GM19193 (cell line): Measurements from ENCODE around the gene CDH13.

Source experiments
- POLR2A ChIP-seq: IDR thresholded peaks from 4 replicates; pipeline ENCODE4 v1.6.1; 2011; ENCODE audit not compliant: insufficient read depth, insufficient read length; ENCODE audit errors: extremely low read depth

CDH13 gene

GRCh38 chr16:83470416-83470815 lies 843.6 kb downstream of the CDH13 start:
- no peak for TF ChIP-seq POLR2A

DNA sequence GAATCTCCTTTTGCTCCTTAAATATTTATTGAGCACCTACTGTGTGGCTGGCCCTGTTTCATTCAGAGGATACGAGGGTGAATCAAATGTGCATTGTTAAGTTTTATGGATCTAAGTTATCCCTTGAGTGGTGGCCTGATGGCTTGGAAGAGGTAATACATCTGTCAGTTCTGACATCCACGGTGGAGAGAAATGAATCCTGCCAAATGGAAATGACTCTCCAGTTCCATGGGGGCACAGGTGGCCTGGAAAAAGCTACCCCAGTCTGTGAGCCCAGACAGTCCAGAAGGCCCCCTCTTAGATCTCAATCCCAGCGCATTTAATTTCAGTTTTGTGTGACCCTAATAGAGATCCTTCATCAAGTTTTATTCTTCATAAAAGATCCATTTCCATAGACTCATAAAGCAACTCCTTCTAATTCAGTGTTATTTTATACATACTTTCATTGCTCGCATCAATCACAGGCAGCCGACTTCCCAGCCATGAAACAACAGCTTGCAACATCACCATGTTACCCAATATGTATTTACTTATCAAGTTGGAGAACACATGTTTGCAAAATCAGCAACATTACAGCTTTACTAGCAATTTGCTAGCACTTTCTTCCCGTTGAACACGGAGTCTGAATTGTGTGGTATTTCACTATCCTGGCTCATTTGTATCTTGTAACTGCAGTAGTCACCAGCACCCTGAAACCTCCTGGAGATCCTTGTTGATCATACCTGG lies 846.2 kb downstream of the CDH13 start:
- TF ChIP-seq POLR2A, result no peak

DNA sequence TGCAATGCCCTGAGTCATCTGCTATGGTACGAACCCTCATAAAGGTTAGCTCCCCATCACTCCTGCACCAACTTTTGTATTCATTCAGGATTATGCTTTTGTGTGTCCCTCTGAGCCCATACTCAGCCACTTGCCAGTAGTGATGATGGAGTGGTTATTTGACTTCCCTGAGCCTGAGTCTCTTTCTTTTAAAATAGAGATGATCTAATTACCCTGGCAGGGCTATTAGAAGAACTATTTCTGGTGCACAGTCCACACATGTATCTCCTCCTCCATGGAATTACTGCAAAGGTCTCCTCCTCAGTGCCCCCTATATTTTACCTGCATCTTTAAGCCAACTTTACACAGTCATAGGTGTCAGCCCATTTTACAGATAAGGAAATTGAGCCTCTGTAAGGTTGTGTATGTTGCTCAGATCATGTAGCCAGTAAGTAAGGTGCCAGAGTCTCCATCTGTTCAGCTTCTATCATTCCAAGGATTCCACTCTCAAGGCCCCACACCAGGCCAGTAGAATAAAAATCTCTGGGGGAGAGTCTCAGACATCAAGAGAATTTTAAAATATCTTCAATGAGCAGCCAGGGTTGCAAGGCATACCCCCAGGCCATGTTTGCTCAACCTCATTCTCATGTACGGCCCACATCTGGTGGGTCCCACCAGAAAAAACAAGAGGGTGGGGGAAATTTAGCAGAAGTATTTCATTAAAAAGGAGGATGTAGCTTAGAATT lies 847.3 kb downstream of the CDH13 start:
- no peak for TF ChIP-seq POLR2A

GRCh38 chr16:83475108-83475507 lies 848.3 kb downstream of the CDH13 start:
- TF ChIP-seq POLR2A, result no peak

DNA sequence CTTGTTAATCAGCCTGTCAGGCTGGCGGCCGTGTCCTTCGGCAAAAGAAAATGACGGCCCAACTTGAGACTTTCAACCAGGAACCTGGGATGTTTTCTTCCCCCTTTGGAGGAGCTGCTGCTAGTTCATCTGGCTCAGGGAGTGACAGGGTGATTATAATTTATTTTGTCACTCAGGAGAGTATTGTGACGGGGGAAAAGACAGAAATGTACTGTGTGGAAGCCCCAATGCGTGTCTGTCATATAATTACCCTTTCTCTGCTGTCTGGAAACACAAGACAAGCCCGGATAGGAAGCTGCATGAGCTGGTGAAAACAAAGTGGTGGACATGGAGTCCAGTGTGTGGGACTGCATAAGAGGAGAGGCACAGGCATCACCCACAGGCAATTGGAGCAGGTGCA lies 854.8 kb downstream of the CDH13 start:
- TF ChIP-seq POLR2A, result no peak

DNA sequence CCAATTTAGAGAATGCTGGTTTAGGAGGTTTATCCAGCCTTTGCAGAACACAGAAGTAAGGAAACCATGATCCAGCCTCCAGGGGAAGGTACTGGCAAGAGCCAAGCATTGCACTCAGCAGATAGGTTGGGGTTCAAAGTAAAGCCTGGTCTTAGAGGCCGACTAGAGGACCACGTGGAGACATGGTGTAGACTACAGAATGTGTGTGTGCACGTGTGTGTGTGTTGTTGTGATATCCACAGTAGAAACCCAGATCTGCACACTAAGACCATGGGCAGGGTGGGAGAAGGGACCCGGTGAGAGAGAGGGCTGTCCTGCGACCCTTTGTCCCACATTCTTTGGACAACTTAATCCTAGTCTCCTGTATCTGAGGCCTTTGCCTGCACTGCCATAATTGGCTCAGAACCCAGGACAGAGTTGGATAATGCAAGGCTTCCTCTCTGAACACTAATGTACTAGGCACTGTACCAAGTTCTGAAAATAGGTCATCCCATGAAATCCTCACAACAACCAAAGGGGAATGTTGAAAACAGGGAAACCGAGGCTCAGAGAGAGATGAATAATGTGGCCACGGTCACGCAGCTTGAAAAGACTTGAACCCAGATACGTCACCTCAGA lies 855.9 kb downstream of the CDH13 start:
- no peak for TF ChIP-seq POLR2A

DNA sequence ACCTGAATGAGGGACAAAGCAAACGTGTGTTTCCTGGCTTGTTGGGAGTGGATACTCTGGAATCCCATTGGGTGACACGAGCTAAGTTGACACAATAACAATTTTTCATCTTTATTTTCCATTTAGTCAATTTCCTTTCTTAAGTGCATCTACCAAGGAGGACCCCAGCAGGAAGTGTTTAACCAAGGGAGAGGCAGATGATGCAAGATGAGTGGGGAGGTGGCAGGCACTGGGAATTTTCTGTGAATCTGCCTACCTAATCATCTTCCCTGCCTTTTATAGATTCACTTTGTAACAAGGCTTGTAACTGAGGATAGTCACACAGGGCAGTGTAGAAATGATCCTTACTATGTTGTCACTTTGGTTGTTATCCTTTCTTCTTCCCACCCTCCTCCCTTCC lies 863.3 kb downstream of the CDH13 start:
- no peak for TF ChIP-seq POLR2A

DNA sequence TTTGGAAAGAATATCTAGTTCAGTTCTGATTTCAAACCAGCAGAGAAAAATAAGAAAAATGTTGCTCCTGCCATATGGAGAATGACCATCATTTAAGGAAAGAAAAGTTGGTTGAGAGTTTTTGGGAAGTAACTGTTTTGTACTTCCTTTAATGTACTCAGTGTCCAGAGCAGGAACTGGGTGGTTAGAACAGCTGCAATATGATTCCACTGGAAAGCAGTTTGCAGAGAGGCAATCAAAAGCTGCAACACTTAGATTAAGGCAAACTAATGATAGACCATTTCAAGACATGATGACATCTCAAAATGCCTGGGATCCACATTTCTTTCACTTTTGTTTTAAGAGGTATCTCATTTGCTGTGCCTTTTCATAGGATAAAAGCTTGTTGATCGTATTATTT lies 867.7 kb downstream of the CDH13 start:
- no peak for TF ChIP-seq POLR2A

- TF ChIP-seq POLR2A, result no peak
Measured at GRCh38 chr16:83501481-83501880, 874.7 kb downstream of the CDH13 start.

DNA sequence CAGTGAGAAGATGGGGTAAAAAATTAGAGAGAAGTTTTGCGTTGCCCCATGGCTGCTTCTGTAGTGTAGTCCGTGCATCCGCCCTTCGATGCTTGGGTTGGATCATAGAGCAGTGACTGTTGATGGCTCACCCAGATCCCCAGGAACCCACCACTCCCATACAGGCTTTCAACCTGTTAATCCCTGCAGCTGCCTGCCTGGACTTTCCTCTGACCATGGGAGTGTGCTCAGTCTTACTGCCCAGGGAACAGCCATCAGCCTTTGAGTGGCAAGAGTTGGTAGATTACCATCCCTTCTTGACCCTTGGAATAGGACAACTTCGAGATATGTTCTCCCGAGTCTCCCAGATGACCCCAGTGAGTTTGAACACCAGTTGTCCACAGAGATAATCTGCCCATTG lies 881.5 kb downstream of the CDH13 start:
- no peak for TF ChIP-seq POLR2A

GRCh38 chr16:83509316-83509715 lies 882.5 kb downstream of the CDH13 start:
- TF ChIP-seq POLR2A, result no peak

DNA sequence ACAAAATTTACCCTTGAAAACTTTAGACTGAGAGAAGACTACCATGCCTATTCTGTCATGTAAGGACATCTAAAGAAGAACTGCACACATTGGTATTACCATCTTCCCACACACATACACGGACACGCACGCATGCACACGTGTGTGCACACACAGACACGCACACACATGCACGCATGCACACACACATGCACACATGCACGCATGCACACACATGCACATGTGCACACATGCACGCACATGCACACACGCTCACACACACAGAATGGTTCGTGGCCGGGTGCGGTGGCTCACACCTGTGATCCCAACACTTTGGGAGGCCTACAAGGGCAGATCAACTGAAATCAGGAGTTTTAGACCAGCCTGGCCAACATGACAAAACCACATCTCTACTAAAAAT lies 884.1 kb downstream of the CDH13 start:
- TF ChIP-seq POLR2A, result no peak

GRCh38 chr16:83513008-83513755 lies 886.4 kb downstream of the CDH13 start:
- no peak for TF ChIP-seq POLR2A

DNA sequence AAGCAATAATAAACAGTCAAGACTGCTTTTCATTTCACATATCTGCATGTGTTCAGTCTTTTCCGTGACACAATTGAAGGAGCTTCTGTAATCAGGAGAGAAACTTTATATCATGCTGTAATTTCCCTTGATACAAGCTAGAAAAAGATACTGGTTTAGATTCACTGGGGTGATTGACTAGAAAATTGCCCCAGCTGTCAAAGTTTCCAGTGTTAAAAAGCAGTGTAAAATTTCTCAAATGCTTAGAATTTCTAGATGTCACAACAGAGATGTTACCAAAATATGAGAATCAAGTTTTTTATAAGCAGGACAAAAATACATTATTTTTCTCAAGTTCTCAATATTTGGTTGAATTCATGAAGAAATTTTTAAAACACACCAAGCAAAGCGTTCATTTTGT lies 888.6 kb downstream of the CDH13 start:
- TF ChIP-seq POLR2A, result no peak

GRCh38 chr16:83516931-83517330 lies 890.2 kb downstream of the CDH13 start:
- no peak for TF ChIP-seq POLR2A
